ENCODE measurements around the gene LRRFIP1. TPM values are rescaled to one million over a fixed set of nuclear protein-coding genes. Genes with fewer than 3 reads are reported as not detected.

LRRFIP1 gene
- total RNA-seq, 2 experiments from 2014 or later = 264 to 281 TPM

GRCh38 chr2:237581751-237582746, 45.3 kb upstream of the LRRFIP1 start:
- TF ChIP-seq, protein P1, sequence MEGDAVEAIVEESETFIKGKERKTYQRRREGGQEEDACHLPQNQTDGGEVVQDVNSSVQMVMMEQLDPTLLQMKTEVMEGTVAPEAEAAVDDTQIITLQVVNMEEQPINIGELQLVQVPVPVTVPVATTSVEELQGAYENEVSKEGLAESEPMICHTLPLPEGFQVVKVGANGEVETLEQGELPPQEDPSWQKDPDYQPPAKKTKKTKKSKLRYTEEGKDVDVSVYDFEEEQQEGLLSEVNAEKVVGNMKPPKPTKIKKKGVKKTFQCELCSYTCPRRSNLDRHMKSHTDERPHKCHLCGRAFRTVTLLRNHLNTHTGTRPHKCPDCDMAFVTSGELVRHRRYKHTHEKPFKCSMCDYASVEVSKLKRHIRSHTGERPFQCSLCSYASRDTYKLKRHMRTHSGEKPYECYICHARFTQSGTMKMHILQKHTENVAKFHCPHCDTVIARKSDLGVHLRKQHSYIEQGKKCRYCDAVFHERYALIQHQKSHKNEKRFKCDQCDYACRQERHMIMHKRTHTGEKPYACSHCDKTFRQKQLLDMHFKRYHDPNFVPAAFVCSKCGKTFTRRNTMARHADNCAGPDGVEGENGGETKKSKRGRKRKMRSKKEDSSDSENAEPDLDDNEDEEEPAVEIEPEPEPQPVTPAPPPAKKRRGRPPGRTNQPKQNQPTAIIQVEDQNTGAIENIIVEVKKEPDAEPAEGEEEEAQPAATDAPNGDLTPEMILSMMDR (IDR thresholded peaks at IDR 0.05) = peak; percentile 67
- H3K9me3 Mint-ChIP-seq = no peaks in the 10 kb centered on the region
- peaks cover 8% of the 10 kb centered on the region for H3K4me1 Mint-ChIP-seq (ENCODE audit: low read depth)
- no peak overlapping the region for H3K4me3 Mint-ChIP-seq
- POLR2A ChIA-PET = interaction anchor here (0.7 to 1.8 kb wide), 8 partner anchors 10 to 149 kb away, joined by 3 to 9 read pairs (median 4); no protein-coding TSS in a partner anchor
- CTCF ChIA-PET = interaction anchor here (0.5 to 7.6 kb wide), 39 partner anchors 9 to 225 kb away, joined by 3 to 79 read pairs (median 4); no protein-coding TSS in a partner anchor
- peak; percentile 98 for ATAC-seq
- no peaks in the 10 kb centered on the region for H3K27me3 Mint-ChIP-seq
- H3K36me3 Mint-ChIP-seq (ENCODE audit: low read depth) = no peaks in the 10 kb centered on the region
- intact Hi-C loops (cut with micrococcal nuclease) = loop anchor here (10.0 kb wide), 1 partner anchor 163 kb away; no protein-coding TSS in a partner anchor
- peak overlapping the region; percentile 79 for H3K27ac Mint-ChIP-seq
- DNase-seq = peak; percentile 89

GRCh38 chr2:237583385-237584295, 43.7 kb upstream of the LRRFIP1 start:
- ChIA-PET POLR2A (no interaction called here), CTCF (interaction anchor here (1.0 to 7.6 kb wide), 4 partner anchors 11 to 163 kb away, joined by 4 to 79 read pairs (median 20); no protein-coding TSS in a partner anchor)
- Mint-ChIP-seq H3K36me3 (ENCODE audit: low read depth) (no peaks in the 10 kb centered on the region), H3K27ac (no peak overlapping the region), H3K4me1 (ENCODE audit: low read depth) (peaks cover 8% of the 10 kb centered on the region), H3K27me3 (no peaks in the 10 kb centered on the region), H3K4me3 (no peak overlapping the region), H3K9me3 (no peaks in the 10 kb centered on the region)
- ATAC-seq (no peak), DNase-seq (no peak)
- TF ChIP-seq, protein P1 (IDR thresholded peaks at IDR 0.05) = no peak
- intact Hi-C loops (cut with micrococcal nuclease) = loop anchor here (10.0 kb wide), 1 partner anchor 161 kb away; no protein-coding TSS in a partner anchor

GRCh38 chr2:237585590-237586221, 41.7 kb upstream of the LRRFIP1 start:
- H3K36me3 Mint-ChIP-seq (ENCODE audit: low read depth) = no peaks in the 10 kb centered on the region
- no peak for DNase-seq
- POLR2A ChIA-PET = interaction anchor here (0.6 to 1.1 kb wide), 2 partner anchors 15 to 523 kb away, joined by 3 read pairs; no protein-coding TSS in a partner anchor
- no peaks in the 10 kb centered on the region for H3K27me3 Mint-ChIP-seq
- no peak overlapping the region for H3K27ac Mint-ChIP-seq
- TF ChIP-seq, protein P1 (IDR thresholded peaks at IDR 0.05) = no peak
- H3K4me1 Mint-ChIP-seq (ENCODE audit: low read depth) = peaks cover 11% of the 10 kb centered on the region
- H3K9me3 Mint-ChIP-seq = no peaks in the 10 kb centered on the region
- H3K4me3 Mint-ChIP-seq = no peak overlapping the region
- intact Hi-C loops (cut with micrococcal nuclease) = loop anchor here (10.0 kb wide), 1 partner anchor 159 kb away; no protein-coding TSS in a partner anchor
- no peak for ATAC-seq
- CTCF ChIA-PET = interaction anchor here (1.2 to 7.6 kb wide), 6 partner anchors 14 to 161 kb away, joined by 3 to 79 read pairs (median 6); no protein-coding TSS in a partner anchor

DNA sequence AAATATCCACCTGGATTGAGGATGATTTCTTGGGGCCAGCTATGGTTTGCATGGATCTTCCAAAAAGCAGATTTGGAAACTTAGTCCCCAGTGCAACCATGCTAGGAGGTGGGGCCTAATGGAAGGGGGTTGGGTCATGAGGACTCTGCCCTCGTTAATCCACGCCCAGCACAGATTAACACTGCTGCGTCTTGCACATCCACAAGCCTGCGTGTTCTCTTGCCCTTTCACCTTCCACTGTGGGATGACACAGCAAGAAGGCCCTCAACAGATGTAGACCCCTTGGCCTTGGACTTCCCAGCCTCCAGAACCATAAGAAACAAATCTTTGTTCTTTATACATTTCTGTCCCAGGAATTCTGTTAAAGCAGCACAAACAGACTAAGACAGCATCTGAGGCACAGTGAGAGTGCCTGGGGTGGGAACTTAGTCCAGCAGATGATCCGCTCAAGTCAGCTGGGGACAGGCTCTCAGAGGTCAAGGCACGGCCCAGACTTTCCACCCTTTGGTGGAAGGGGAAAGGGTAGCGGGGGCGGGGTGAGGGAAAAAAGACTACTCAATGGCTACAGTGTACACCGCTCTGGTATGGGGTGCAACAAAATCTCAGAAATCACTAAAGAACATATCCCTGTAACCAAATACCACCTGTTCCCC, 39.2 kb upstream of the LRRFIP1 start:
- DNase-seq (no peak), ATAC-seq (no peak)
- H3K4me1 Mint-ChIP-seq (ENCODE audit: low read depth) = peaks cover 9% of the 10 kb centered on the region
- ChIA-PET POLR2A (no interaction called here), CTCF (no interaction called here)
- no peak overlapping the region for H3K4me3 Mint-ChIP-seq
- no peaks in the 10 kb centered on the region for H3K27me3 Mint-ChIP-seq
- H3K36me3 Mint-ChIP-seq (ENCODE audit: low read depth) = no peaks in the 10 kb centered on the region
- H3K9me3 Mint-ChIP-seq = no peaks in the 10 kb centered on the region
- TF ChIP-seq, protein P1 (IDR thresholded peaks at IDR 0.05) = no peak
- H3K27ac Mint-ChIP-seq = no peak overlapping the region
- intact Hi-C loops (cut with micrococcal nuclease) = loop anchor here (10.0 kb wide), 1 partner anchor 157 kb away; no protein-coding TSS in a partner anchor

Measured in activated CD8-positive, alpha-beta T cell treated with anti-CD3 and anti-CD28 coated beads for 36 hours (primary cell).